ENCODE results near the gene HORMAD2. TPM values are rescaled to one million over a fixed set of nuclear protein-coding genes. Genes with fewer than 3 reads are reported as not detected.

HORMAD2 gene
- total RNA-seq, 1 donor from 2014 or later = not detected

GRCh38 chr22:30161051-30161469 lies 80.8 kb downstream of the HORMAD2 start:
- DNase-seq (ENCODE audit: low spot score) = no peak

- DNase-seq (ENCODE audit: low spot score) = no peak
Measured at GRCh38 chr22:30167296-30167695, 87.0 kb downstream of the HORMAD2 start.

GRCh38 chr22:30167734-30168133 lies 87.5 kb downstream of the HORMAD2 start:
- no peak for DNase-seq (ENCODE audit: low spot score)

- DNase-seq (ENCODE audit: low spot score) = no peak
Measured at GRCh38 chr22:30169002-30169401, 88.7 kb downstream of the HORMAD2 start.

- DNase-seq (ENCODE audit: low spot score) = no peak
Measured at GRCh38 chr22:30170129-30170528, 89.9 kb downstream of the HORMAD2 start.

GRCh38 chr22:30171008-30171407 lies 90.7 kb downstream of the HORMAD2 start:
- DNase-seq (ENCODE audit: low spot score) = no peak

GRCh38 chr22:30175690-30176288 lies 95.5 kb downstream of the HORMAD2 start:
- DNase-seq (ENCODE audit: low spot score) = no peak

GRCh38 chr22:30176431-30176830 lies 96.2 kb downstream of the HORMAD2 start:
- no peak for DNase-seq (ENCODE audit: low spot score)

- DNase-seq (ENCODE audit: low spot score) = no peak
Measured at GRCh38 chr22:30178181-30179126, 98.2 kb downstream of the HORMAD2 start.

- DNase-seq (ENCODE audit: low spot score) = no peak
Measured at GRCh38 chr22:30180616-30181015, 100.4 kb downstream of the HORMAD2 start.

GRCh38 chr22:30181459-30182349 lies 101.4 kb downstream of the HORMAD2 start:
- DNase-seq (ENCODE audit: low spot score) = no peak

- no peak for DNase-seq (ENCODE audit: low spot score)
Measured at GRCh38 chr22:30182350-30182745, 102.1 kb downstream of the HORMAD2 start.

- DNase-seq (ENCODE audit: low spot score) = no peak
Measured at GRCh38 chr22:30182815-30183214, 102.6 kb downstream of the HORMAD2 start.

GRCh38 chr22:30183271-30183670 lies 103.0 kb downstream of the HORMAD2 start:
- no peak for DNase-seq (ENCODE audit: low spot score)

GRCh38 chr22:30183861-30184278 lies 103.6 kb downstream of the HORMAD2 start:
- DNase-seq (ENCODE audit: low spot score) = no peak

- DNase-seq (ENCODE audit: low spot score) = no peak
Measured at GRCh38 chr22:30185129-30185528, 104.9 kb downstream of the HORMAD2 start.

GRCh38 chr22:30185549-30185948 lies 105.3 kb downstream of the HORMAD2 start:
- no peak for DNase-seq (ENCODE audit: low spot score)

GRCh38 chr22:30186041-30186440 lies 105.8 kb downstream of the HORMAD2 start:
- no peak for DNase-seq (ENCODE audit: low spot score)

GRCh38 chr22:30186510-30186909 lies 106.2 kb downstream of the HORMAD2 start:
- DNase-seq (ENCODE audit: low spot score) = no peak

GRCh38 chr22:30187094-30187493 lies 106.8 kb downstream of the HORMAD2 start:
- DNase-seq (ENCODE audit: low spot score) = no peak

- no peak for DNase-seq (ENCODE audit: low spot score)
Measured at GRCh38 chr22:30187529-30188407, 107.5 kb downstream of the HORMAD2 start.
